ENCODE results near the gene NFKBIE.

DNA sequence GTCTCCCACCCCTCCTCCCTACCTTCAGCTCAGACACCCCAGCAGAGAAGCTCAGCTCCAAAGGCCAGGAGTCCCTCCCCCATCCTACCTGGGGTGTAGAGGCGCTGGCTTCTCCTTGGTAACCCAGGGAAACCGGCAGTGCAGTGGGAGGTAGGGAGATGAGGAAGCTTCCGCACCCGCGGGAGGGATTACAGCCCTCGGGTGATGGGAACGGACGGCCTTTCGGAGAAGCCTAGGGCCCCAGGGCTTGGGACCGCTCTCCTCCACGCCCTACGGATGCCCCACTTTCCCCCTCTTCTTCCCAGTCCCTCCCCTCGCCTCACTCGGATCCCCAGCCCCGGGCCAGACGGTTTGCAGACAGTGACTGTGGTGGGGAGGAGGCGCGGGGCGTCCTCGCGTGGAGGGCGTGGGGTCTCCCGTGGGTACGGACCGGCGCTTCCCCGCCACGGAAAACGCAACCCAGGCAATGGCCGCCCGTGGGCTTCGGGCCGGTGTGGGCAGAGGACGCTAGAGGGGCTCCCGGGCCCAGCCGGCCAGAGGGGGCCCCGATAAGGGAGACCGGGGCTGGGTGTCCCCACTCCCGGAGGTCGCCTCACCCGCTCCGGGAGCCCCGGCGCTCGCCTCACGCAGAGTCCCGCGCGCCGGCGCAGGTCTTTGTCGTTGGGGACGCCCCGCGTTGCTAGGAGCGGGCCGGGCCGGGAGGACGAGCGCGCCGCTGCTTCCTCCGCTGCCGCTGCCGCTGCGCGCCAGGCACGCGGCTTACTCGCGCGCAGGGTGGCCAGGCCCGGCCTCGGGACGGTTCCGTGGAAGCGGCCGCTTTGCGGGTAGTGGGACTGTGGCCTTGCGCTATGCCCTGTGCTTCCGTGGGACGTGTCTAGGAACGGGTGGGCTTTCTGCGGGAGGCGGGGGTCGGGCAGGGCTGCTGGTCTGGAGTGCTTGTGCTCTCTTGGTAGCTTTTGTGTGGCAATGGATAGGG is 32.0 kb upstream of the NFKBIE start:
- TF ChIP-seq EP300 (IDR thresholded peaks at IDR 0.05) (no peak), POLR2A (IDR thresholded peaks at IDR 0.05) (no peak)
- TF ChIP-seq, protein P1, sequence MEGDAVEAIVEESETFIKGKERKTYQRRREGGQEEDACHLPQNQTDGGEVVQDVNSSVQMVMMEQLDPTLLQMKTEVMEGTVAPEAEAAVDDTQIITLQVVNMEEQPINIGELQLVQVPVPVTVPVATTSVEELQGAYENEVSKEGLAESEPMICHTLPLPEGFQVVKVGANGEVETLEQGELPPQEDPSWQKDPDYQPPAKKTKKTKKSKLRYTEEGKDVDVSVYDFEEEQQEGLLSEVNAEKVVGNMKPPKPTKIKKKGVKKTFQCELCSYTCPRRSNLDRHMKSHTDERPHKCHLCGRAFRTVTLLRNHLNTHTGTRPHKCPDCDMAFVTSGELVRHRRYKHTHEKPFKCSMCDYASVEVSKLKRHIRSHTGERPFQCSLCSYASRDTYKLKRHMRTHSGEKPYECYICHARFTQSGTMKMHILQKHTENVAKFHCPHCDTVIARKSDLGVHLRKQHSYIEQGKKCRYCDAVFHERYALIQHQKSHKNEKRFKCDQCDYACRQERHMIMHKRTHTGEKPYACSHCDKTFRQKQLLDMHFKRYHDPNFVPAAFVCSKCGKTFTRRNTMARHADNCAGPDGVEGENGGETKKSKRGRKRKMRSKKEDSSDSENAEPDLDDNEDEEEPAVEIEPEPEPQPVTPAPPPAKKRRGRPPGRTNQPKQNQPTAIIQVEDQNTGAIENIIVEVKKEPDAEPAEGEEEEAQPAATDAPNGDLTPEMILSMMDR (IDR thresholded peaks at IDR 0.05): no peak
